ENCODE data around the gene TTC13. TPM values are rescaled to one million over a fixed set of nuclear protein-coding genes. Genes with fewer than 3 reads are reported as not detected.

Gene TTC13
- total and polyA plus RNA-seq, 10 of the 15 experiments (the other 5 are each of a cell fraction or from before 2014, with no cell fraction given) = 5.8 to 30.8 (median 18.5) TPM

- TF ChIP-seq ESRRA (IDR thresholded peaks at IDR 0.05; ENCODE audit: low read length) (peak; percentile 44; the same call in 1 of the 2 replicates), SMARCA5 (IDR thresholded peaks at IDR 0.05) (peak; percentile 18), POLR2A (IDR thresholded peaks at IDR 0.05; ENCODE audit: low read depth, low read length) (peak; percentile 97), KDM1A (IDR thresholded peaks at IDR 0.05; ENCODE audit: borderline replicate concordance) (no peak), RCOR1 (conservative IDR thresholded peaks at IDR 0.05; ENCODE audit: low read depth, low read length) (0 out of 2 replicates have a peak, but pooled peaks have one; percentile 58), STAT1 (conservative IDR thresholded peaks at IDR 0.05) (0 out of 2 replicates have a peak, but pooled peaks have one; percentile 22), SP1 (IDR thresholded peaks at IDR 0.05; ENCODE audit: low read depth, low read length) (peak; percentile 81), MYC (IDR thresholded peaks at IDR 0.05; ENCODE audit: insufficient read depth, insufficient read length, insufficient replicate concordance, low read length, severe bottlenecking) (peak; percentile 61), BHLHE40 (IDR thresholded peaks at IDR 0.05; ENCODE audit: borderline replicate concordance in 1 of 2, low read depth in 2 of 2, low read length in 1 of 2) (peak; percentile 54 to 89; a peak in 3 of 4 replicates), BCL11A (IDR thresholded peaks at IDR 0.05; ENCODE audit: low read depth, low read length) (no peak), MYB (IDR thresholded peaks at IDR 0.05; ENCODE audit: borderline replicate concordance, low read depth, low read length) (peak; percentile 27; the same call in 1 of the 2 replicates), BRCA1 (IDR thresholded peaks at IDR 0.05; ENCODE audit: low read depth, low read length) (no peak), SMC3 (IDR thresholded peaks at IDR 0.05; ENCODE audit: borderline replicate concordance, low read length) (peak; percentile 40; the same call in 1 of the 2 replicates), FOS (IDR thresholded peaks at IDR 0.05; ENCODE audit: borderline replicate concordance, extremely low read depth, insufficient read length) (no peak), MXI1 (IDR thresholded peaks at IDR 0.05; ENCODE audit: low read depth, low read length) (peak; percentile 91), E2F4 (IDR thresholded peaks at IDR 0.05; ENCODE audit: low read depth, low read length) (no peak; the same call in 1 of the 2 replicates), STAT3 (IDR thresholded peaks at IDR 0.05; ENCODE audit: low read depth, low read length) (no peak), SMAD1 (IDR thresholded peaks at IDR 0.05; ENCODE audit: low read depth, partially characterized antibody) (no peak), ETV6 (conservative IDR thresholded peaks at IDR 0.05 in 1 of 2, IDR thresholded peaks at IDR 0.05 in 1 of 2; ENCODE audit: borderline replicate concordance in 1 of 2, low read depth in 1 of 2) (0 out of 4 replicates have a peak, but pooled peaks of 1 of the 2 experiments have one; percentile 32), GABPA (IDR thresholded peaks at IDR 0.05; ENCODE audit: low read depth) (peak; percentile 92), ZBED1 (IDR thresholded peaks at IDR 0.05; ENCODE audit: borderline replicate concordance) (no peak), CHD4 (IDR thresholded peaks at IDR 0.05) (no peak), HSF1 (IDR thresholded peaks at IDR 0.05; ENCODE audit: low read depth, low read length) (no peak), TCF3 (IDR thresholded peaks at IDR 0.05; ENCODE audit: borderline replicate concordance, insufficient read depth, low read depth, low read length) (peak; percentile 10; the same call in 1 of the 2 replicates), JUNB (IDR thresholded peaks at IDR 0.05) (no peak), EP300 (IDR thresholded peaks at IDR 0.05; ENCODE audit: borderline replicate concordance in 1 of 2, control insufficient read depth in 1 of 2, low read depth in 2 of 2, low read length in 2 of 2) (no peak), NFXL1 (IDR thresholded peaks at IDR 0.05; ENCODE audit: borderline replicate concordance) (0 out of 2 replicates have a peak, but pooled peaks have one; percentile 19), YY1 (IDR thresholded peaks at IDR 0.05; ENCODE audit: low read depth, low read length) (peak; percentile 75)
Measured at GRCh38 chr1:230978491-230979388, at the start of gene TTC13, which contains the start of gene ARV1 (continued).

All from GM12878 (cell line).